SU-DHL-6 (cell line): ENCODE results near the gene GCNT3.

Source experiments
- H2AFZ ChIP-seq: fragments of 200-600 bp; sonication (generic); 2 replicates; pipeline ENCODE4 v1.6.1; 2014; ENCODE audit warnings: low read depth, mild to moderate bottlenecking, moderate library complexity, mixed read lengths, antibody characterized with exemption, low read length; ENCODE audit not compliant: severe bottlenecking
- H3F3A ChIP-seq: fragments of 200-600 bp; shearing (Covaris generic); 2 replicates; pipeline ENCODE4 v1.6.0; 2016; ENCODE audit warnings: antibody characterized with exemption, mild to moderate bottlenecking; ENCODE audit not compliant: insufficient read depth
- H3K27ac ChIP-seq: fragments of 200-600 bp; sonication (generic); 2 replicates; pipeline ENCODE4 v1.5.1; 2016; ENCODE audit warnings: low read depth, mild to moderate bottlenecking, low read length, moderate library complexity, mixed read lengths
- H3K27me3 ChIP-seq: fragments of 200-600 bp; sonication (generic), shearing (Covaris generic); 2 replicates; pipeline ENCODE4 v1.6.0; 2014; ENCODE audit warnings: mild to moderate bottlenecking, low read length
- H3K36me3 ChIP-seq: fragments of 200-600 bp; sonication (generic); 2 replicates; pipeline ENCODE4 v1.6.1; 2014; ENCODE audit warnings: mild to moderate bottlenecking, low read length, mixed read lengths
- H3K4me2 ChIP-seq: fragments of 300-600, 200-600 bp; shearing (Covaris generic), sonication (generic); 2 replicates; pipeline ENCODE4 v1.6.0; 2014; ENCODE audit warnings: low read length, low read depth, mild to moderate bottlenecking; ENCODE audit not compliant: poor library complexity, severe bottlenecking
- H3K4me3 ChIP-seq: fragments of 200-600 bp; sonication (generic); 2 replicates; pipeline ENCODE4 v1.5.1; 2014; ENCODE audit warnings: antibody characterized with exemption, low read length, mild to moderate bottlenecking, mixed read lengths; ENCODE audit not compliant: insufficient read depth, poor library complexity, severe bottlenecking
- H3K79me2 ChIP-seq: fragments of 200-600 bp; sonication (generic); 2 replicates; pipeline ENCODE4 v1.6.1; 2014; ENCODE audit warnings: mild to moderate bottlenecking, low read length, moderate library complexity; ENCODE audit not compliant: insufficient read depth
- H3K9ac ChIP-seq: fragments of 200-600 bp; sonication (generic); 2 replicates; pipeline ENCODE4 v1.7.0; 2014; ENCODE audit warnings: mild to moderate bottlenecking, low read length
- H3K9me2 ChIP-seq: fragments of 200-600 bp; sonication (generic); replicated peaks from 2 replicates; pipeline ENCODE4 v1.6.1; 2014; ENCODE audit warnings: low read length; ENCODE audit not compliant: insufficient read depth
- H3K9me3 ChIP-seq: fragments of 200-600 bp; sonication (generic); 2 replicates; pipeline ENCODE4 v1.6.1; 2014; ENCODE audit warnings: low read length, mixed read lengths; ENCODE audit not compliant: insufficient read depth
- H4K20me1 ChIP-seq: fragments of 200-600 bp; sonication (generic); 2 replicates; pipeline ENCODE4 v1.6.1; 2014; ENCODE audit warnings: low read depth, mild to moderate bottlenecking, antibody characterized with exemption, low read length, moderate library complexity, mixed read lengths
- CTCF ChIP-seq: fragments of 200-600 bp; sonication (generic); IDR thresholded peaks from one replicate; pipeline ENCODE4 v1.5.1; 2017; ENCODE audit warnings: antibody characterized with exemption, mild to moderate bottlenecking, low read length, moderate library complexity; ENCODE audit not compliant: insufficient read depth, poor library complexity, severe bottlenecking
- EZH2phosphoT487 ChIP-seq: fragments of 200-600 bp; sonication (generic), shearing (Covaris generic); conservative IDR thresholded peaks from 2 replicates; pipeline ENCODE4 v1.6.1; 2018; ENCODE audit warnings: mild to moderate bottlenecking, antibody characterized with exemption, low read length, moderate library complexity, mixed read lengths

The GCNT3 gene

GRCh38 chr15:59583088-59583487 is 28.5 kb upstream of the GCNT3 start:
- H3F3A ChIP-seq, result no peaks in the 10 kb centered on the region
- H3K79me2 ChIP-seq, result no peaks in the 10 kb centered on the region
- H3K9ac ChIP-seq, result no peak overlapping the region
- no peaks in the 10 kb centered on the region for H4K20me1 ChIP-seq
- no peak overlapping the region for H3K4me2 ChIP-seq
- H3K9me3 ChIP-seq, result no peaks in the 10 kb centered on the region
- TF ChIP-seq CTCF (no peak), EZH2phosphoT487 (no peak)
- H3K9me2 ChIP-seq, result no peaks in the 10 kb centered on the region
- H2AFZ ChIP-seq, result no peak overlapping the region
- H3K27ac ChIP-seq, result no peak overlapping the region
- H3K36me3 ChIP-seq, result no peaks in the 10 kb centered on the region
- no peak overlapping the region for H3K4me3 ChIP-seq
- no peaks in the 10 kb centered on the region for H3K27me3 ChIP-seq

GRCh38 chr15:59587085-59587826 is 24.3 kb upstream of the GCNT3 start:
- Histone ChIP-seq H3K4me2 (no peak overlapping the region), H2AFZ (no peak overlapping the region), H3F3A (no peaks in the 10 kb centered on the region), H3K9me3 (no peaks in the 10 kb centered on the region), H4K20me1 (no peaks in the 10 kb centered on the region), H3K4me3 (no peak overlapping the region), H3K79me2 (no peaks in the 10 kb centered on the region), H3K9me2 (no peaks in the 10 kb centered on the region), H3K9ac (no peak overlapping the region), H3K27me3 (no peaks in the 10 kb centered on the region), H3K27ac (no peak overlapping the region), H3K36me3 (no peaks in the 10 kb centered on the region)
- TF ChIP-seq CTCF (no peak), EZH2phosphoT487 (no peak)

GRCh38 chr15:59590027-59590426 is 21.6 kb upstream of the GCNT3 start:
- H3K27me3 ChIP-seq, result no peaks in the 10 kb centered on the region
- H3K9me2 ChIP-seq, result no peaks in the 10 kb centered on the region
- H3K79me2 ChIP-seq, result no peaks in the 10 kb centered on the region
- H3K4me3 ChIP-seq, result no peak overlapping the region
- H3K4me2 ChIP-seq, result no peak overlapping the region
- no peak for TF ChIP-seq EZH2phosphoT487
- no peak for TF ChIP-seq CTCF
- H3K36me3 ChIP-seq, result no peaks in the 10 kb centered on the region
- no peaks in the 10 kb centered on the region for H3F3A ChIP-seq
- H3K27ac ChIP-seq, result no peak overlapping the region
- no peak overlapping the region for H2AFZ ChIP-seq
- no peaks in the 10 kb centered on the region for H4K20me1 ChIP-seq
- H3K9me3 ChIP-seq, result no peaks in the 10 kb centered on the region
- no peak overlapping the region for H3K9ac ChIP-seq
